HTERT RPE-1 (cell line): ENCODE results near the gene PVALEF.

Experiments used
- in situ Hi-C: fragments of 300-500 bp; cut with MboI; formaldehyde crosslinking; loops from 4 replicates; pipeline ENCODE4 v1.14.3; 2020; ENCODE audit warnings: low sequenced_read_pairs

PVALEF gene

DNA sequence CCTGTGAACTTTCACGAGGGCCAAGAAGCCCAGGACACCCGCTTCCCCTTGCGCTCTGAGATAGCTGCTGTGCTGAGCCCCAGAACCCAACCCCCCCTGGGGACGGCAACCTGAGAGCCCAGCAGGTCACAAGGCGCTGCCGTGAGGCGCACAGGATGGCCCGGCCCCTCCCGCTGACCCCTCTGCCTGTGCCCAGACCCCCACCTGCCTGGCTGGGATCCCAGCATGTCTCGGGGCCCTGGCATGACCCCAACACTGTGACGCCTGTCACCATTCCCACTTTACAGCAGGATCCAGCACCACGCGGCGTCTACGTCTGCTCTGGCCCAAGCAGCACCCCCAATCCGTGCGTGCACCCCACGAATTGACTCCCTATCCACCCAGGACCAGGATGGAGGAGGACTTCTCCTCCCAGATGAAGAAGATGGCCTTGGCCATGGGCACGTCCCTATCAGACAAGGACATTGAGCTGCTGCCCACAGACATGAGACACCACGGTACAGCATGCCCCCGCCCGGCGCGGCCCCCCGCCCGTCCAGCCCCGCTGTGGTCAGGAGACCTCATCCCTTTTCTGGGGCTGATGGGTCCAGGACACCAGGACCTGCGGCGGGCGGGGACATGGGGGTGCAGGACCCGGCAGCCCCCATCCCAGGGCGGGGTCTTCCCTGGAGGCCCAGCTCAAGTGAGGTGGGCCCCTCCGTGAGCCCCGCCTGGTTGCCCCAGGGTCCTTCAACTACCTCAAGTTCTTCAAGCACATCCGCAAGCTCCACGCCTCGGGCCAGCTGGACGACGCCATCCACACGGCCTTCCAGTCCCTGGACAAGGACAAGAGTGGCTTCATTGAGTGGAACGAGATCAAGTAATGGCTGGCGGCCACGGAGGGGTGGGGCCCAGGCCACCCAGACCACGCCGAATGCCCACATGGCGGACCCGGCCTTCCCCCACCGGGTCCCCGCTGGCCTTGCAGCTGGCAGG is 15.8 kb downstream of the PVALEF start:
- in situ Hi-C loops: no loop called here

DNA sequence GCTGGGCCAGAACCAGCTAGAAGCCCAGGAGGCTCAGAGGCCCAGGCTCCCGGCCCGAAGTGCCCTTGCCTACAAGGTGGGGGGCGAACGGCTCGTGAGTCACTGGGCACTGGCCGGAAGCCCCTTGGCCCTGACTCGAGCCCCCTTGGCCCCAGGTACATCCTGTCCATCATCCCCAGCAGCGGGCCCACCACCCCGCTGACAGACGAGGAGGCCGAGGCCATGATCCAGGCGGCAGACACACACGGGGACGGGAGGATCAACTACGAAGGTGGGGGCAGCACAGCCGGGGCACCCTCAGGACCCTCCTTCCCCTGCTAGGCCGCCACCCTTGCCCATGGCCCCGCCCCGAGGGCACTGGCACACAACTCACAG is 16.5 kb downstream of the PVALEF start:
- in situ Hi-C loops: no loop called here

DNA sequence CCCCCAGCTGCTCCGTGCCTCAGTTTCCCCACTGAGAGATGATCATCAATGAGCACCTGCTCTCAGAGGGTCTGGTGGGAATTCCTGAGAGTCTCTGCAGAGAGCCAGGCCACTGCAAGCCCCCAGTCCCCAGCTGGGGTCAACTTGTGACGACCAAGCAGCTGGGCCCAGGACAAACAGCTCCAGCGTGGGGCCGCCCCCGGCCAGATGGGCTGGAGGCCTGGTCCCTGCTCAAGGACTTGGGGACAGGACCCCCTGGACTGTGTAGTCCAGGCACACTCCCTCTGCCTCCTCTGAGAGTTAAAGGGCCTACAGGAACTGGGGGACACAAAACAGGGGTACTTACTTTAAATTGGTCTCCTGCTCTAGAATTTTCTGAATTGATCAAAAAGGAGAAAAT is 17.3 kb downstream of the PVALEF start:
- in situ Hi-C loops: no loop called here

DNA sequence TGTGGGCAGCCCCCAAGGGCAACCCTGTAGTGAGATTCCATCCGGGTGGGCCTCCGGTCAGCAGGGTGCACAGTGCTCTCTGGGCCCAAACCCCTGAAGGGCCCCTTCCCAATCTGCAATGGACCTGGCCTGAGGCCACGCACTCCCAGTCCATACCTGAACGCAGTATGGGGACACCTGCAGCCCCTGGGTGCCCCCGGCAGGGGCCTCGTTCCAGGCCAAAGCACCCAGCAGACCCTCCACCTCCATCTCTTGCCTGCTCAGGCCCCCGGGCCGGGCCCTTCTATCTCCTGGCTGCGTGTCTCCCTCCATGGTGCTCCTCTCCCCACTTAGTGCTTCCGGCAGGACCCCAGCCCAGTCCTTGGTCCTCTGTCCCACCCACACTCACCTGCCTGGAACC is 18.0 kb downstream of the PVALEF start:
- in situ Hi-C loops: no loop called here

DNA sequence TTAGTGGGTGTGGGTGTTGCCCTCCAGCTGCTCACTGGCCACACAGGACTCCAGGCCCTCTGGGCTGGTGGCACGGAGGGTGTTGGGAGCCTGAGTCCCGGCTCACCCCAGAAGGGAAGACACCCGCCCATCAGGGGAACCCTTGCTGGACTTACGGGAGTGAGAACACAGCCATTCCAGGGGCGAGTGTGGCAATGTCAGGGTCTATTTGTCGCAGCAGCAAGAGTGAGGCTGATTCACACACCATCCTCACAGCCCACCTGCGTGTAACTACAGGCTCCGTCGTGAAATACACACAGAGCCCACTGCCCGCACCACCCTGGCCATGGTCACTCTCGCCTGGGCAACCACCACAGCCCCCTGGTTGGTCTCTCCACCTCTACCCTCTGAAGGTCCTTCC is 18.5 kb downstream of the PVALEF start:
- in situ Hi-C loops: no loop called here

DNA sequence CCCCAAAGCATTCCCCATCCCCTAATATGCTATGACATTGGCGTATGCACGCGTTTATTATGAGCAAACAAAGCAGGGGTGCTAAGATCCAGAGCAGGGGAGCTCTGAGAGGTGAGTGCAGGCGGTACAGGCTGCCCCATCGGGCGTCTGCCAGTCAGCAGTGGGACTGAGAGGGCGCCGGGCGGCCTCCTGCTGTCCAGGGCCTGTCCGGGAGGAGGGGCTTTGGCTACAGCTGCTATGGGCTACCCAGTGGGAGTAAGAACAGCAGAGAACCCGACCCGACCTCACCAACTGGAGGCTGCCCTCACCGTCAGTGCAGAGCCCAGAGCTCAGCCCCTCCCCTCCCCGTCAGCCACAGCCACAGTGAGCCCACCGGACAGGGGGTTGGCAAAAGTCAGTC is 19.2 kb downstream of the PVALEF start:
- in situ Hi-C loops: no loop called here

DNA sequence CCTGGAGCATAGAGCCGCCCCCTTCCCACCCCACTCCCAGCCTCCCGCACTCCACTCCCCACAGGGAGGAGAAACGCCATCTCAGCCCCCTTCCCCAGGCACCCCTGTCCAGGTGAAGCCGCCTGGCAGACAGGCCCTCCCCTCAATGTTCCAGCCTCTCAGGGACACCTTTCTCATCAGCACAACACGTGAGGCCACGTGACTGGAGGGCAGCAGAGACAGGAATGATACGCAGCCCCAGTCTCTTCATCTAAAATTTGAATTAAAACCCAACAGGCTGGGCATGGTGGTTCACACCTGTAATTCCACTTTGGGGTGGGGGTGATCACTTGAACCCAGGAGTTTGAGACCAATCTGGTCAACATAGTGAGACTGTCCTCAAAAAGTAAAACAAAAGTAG is 20.9 kb downstream of the PVALEF start:
- in situ Hi-C loops: no loop called here

DNA sequence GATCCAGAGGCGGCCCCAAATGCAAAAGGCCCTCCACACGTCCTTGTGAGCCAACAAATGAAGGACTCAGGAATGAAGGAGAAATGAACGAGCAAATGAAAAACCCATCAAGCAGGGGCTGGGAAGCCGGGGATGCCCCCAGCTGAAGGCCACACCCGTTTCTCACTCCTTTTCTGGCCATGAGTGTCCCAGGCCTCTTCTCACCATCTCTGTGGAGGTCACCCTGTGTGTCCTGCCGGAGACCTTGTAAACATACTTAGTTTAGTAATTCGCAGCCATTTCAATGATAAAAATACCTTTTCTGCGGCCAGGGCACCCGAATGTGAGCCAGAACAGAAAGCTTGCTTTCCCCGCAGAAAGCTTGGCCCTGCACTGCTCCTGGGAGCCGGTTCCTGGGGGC is 21.8 kb downstream of the PVALEF start:
- in situ Hi-C loops: no loop called here

DNA sequence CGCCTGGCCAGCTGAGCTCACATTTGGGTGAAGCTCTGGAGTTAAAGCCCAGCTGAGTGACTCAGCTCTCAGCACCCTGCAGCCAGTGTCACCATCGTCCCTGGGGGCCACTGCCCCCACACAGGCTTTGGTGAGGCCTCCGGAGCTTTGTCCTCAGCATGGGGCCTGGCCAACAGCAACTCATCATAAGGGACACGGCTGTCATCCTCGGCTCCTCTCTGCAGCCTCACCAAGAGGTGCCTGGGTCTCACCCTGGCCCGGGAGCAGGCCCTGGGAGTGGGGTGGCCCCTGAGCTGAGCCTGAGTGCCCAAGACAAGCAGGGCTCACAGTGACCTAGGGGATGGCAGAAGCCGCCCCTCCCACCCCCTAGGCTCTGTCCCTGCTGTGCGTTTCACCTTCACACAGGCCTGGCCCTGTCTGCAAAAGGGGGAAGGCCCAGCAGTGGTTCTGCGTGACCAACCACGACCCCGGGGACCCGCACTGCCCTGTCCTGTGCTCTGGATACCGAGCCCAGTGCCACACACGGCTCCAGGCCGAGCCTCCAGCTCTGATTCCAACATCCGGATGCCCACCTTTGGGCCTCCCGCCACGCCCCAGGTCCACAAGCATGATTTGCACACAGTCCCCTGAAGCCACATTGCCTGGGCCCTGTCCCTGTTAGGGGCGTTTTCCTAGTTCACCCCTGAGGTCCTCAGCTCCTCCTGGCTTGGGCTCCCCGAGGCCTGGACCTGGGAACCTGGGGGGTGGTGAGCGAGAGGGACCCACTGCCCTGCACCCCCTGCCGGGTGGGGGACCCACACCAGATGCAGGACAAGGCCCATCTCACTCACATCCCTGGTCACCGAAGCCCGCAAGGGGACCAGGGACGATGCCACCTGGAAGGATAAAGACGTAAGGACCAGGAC is 22.5 kb downstream of the PVALEF start:
- in situ Hi-C loops: no loop called here

DNA sequence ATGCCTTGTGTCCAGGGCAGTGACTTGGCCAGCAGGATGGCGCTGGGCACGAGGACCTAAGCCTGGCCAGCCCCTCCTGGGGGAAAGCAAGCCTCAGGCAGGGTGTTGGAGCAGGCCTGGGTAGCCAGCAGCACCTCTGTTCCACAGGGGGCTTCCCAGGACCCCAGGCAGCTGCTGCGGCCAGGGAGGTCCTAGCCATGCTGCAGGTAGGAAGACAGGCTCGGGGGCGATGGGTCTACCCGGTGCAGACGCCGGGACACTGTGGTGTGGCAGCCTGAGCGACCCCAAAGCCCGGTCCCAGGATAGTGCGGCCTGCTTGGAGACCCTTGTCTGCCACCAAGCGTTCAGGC is 23.2 kb downstream of the PVALEF start:
- in situ Hi-C loops: no loop called here

DNA sequence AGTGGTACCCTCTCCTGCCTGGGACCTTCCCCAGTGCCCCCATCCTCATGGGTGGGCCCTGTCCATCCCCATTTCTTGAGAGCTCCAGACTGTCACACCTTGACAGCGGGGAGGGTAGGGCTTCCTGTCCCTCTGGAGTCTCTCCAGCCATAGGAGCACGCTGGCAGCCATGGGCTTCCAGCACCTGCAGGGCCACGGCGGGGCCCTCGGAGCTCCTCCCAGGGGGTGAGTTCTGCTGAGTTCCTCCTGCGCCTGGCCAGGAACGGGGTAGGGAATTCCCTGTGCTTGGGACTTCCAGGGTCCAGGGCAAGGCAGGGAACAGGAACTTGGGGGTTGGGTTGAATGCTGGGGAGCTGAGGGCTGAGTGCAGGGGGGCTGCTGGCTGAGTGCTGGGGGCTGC is 23.7 kb downstream of the PVALEF start:
- in situ Hi-C loops: no loop called here

DNA sequence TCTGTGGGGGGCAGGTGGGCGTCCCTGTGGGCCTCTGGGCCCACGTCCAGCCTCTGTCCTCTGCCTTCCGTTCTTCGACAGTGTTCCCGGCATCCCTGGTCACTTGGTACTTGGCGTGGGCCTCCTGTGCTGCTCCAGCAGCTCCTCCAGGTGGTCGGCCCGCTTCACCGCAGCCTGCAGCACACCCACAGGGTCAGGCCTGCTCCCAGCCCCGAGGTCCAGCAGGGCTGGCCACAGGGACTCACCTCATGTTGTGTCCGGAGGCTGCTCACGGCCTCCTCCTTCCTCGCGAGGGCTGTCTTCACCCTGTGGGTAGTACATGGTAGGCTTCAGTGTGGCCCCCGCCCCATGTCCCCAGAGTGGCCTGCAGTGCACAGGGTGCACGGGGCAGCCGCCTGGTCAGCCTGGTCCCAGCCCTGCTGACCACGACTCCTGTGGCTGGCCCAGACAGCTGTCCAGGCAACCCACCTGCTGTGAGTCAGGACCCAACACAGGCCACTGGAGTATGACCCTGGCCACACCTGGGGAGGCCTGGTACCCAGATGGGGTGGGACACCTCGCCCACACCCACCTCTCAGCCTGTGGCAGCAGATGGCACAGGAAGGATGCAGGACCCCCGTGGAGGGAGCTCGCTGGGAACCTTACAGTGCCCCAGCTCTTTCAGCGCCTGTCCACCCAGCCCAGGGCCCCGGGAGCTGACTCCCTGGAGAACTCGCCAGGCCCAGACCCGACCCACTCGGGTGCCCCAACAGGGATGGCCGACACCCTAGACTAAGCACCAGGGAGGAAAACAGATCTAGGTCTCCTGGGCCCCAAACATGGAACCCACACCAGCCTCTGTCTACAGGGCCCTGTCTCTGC is 24.6 kb downstream of the PVALEF start:
- in situ Hi-C loops: no loop called here

DNA sequence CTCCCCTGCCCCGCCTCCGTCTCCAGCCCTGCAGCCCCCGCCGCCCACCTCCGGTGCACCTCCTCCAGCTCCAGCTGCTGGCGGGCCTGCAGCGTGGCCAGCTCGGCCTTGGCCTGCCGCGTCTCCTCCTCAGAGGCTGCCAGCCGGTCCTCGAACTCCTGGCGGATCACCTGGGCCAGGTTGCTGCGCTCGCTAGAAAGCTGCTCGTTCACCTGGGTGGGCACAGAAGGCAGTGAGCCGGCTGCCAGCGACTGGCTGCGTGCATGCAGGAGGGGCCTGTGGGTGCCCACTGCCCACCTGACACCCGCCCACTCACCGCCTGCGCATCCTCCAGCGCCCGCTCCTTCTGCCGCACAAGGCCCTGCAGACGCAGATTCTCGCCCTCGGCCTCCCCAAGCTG is 25.3 kb downstream of the PVALEF start:
- in situ Hi-C loops: no loop called here

DNA sequence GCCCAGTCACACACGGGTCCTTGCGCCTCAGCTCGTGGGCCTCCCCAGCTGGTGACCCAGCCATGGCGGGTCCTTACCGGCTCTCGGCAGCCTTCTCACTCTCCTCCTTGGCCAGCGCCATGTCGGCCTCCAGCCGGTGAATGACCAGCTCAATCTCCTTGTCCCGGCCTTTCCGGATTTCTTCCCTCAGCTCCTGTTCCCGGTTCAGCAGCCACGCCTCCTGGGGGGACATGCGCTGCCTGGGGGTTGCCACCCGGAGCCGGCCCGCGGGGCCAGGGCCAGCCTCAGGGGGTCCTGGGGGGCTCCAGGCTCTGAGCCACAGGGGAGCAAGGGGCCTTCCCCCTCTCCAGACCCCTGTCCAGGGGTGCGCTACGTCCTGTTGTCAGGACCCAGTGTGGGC is 25.8 kb downstream of the PVALEF start:
- in situ Hi-C loops: no loop called here

DNA sequence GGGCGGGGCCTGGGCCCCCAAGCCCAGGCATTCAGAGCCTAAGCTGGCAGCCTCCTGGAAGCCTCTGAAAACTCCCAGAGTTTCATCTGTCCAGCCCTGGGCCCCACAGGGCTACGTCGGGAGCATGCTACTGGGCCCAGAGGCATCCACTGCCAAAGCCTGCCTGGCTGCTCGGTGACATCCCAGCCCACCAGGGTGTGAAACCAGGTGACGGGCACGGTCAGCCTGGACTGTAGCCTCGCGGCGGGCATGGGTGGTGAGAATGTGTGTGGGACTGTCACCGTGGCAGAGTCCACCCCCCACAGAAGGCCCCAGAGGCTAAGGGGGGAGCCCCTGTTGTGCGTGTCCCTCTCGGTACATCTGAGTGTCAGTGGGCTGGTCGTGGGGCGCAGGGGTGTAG is 26.3 kb downstream of the PVALEF start:
- in situ Hi-C loops: no loop called here

DNA sequence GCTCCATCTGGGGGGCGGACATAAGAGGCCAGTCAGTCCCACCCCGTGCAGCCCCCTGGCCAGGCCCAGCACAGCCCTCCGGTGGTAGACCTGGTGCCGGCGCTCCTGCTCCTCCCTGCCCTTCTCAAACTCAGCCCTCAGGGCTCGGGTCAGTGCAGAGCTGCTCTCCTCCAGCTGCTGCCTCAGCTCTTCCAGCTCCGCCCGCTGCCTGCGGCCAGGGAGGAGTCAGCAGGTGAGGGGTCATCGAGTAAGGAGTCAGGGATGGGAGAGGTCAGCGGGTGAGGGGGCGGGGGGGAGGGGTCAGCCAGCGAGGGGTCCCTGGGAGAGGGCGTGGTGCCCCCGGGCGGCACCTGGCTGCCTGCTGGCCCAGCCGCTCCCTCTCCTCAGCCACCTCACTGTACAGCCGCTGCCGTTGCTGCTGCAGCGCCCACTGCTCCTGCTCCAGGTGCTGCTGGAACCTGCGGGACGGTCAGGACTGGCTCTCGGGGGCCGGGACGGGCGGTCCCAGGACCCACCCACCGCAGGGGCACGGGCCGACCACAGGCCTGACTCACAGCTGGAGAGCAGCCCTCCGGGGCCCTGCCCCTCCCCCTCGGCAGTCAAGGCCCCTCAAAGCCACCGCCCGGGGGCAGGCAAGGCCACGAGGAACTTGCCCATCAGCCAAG is 27.2 kb downstream of the PVALEF start:
- in situ Hi-C loops: no loop called here

DNA sequence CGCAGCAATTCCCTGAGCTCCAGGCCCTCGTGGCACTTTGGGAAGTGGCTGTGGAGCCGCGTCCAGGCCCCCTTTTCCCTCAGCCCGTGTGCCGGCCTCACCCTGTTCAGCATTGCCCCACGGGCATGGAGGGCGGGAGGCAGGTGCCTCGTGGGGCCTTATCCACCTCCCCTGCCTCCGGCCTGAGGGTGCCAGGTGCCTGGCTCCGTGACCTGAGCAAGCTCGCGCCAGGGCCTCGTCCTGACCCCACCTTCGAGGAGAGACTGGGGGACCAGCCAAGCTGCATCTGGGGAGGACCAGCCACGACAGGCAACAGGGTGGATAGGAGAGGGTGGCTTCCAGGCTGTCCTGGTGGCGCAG is 27.7 kb downstream of the PVALEF start:
- in situ Hi-C loops: no loop called here

DNA sequence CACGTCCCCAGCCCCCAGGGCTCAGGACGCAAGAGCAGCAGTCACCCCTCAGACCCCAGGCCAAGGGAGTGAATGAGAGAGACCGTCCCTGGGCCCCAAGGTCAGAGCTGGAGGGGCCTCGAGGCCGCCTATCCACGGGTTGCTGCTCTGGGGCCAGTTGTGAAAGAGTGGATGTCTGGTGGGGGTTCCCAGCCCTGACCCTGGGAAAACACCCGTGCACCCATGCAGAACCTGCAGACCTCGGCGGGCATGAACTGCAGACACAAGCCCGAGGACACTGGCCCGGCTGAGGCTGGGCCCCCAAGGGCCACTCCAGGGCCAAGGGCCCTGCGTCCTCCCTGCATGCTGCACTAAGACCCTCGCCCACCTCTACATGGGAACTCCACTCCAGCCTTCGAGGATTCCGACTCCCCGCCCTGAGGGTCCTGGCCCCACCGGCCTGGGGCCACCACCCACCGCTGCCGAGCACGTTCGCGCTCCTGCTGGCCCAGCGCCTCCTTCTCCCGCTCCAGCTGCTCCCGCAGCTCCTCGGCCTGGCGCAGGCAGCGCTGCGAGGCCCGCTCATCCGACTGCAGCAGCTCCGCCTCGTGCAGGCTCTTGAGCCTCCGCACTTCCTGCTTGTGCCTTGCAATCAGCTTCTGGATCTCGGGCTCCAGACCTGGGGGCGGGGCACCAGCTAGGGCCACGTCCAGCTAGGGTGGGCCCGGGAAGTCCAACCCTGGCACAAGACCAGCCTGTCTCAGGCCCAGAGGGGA is 28.3 kb downstream of the PVALEF start:
- in situ Hi-C loops: no loop called here

DNA sequence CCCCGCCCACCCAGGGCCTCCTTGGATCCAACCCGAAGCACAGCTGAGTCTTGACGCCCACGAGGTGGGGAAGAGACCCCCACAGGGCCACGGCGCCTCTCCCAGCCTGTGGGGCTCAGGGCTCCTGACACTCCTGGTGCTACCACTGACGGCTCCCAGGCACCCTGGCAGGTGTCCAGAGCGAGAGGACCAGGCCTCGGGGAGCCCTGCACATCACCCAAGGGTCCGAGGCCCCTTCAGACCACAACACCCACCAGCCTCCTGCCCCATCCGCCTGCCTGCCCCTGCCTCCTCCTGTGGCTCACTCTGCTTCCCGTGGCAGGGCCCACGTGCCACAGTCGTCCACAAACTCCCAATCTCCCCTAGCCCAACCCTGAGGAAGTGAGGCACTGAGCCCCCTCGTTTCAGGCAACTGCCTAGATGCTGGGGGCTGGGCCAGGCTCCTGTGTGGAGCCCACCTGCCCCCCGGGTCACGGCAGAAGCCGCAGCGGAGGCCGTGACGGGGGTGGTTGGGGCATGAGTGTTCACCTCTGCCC is 29.0 kb downstream of the PVALEF start:
- in situ Hi-C loops: no loop called here
